Retinal pigment epithelial cell (primary cell): ENCODE measurements around the gene GPR137.

Experiments used
- DNase-seq: peaks from one replicate; pipeline ENCODE4 v3.0.0-alpha.2; 2010; ENCODE audit warnings: low read depth
- H3K4me3 ChIP-seq: 2 replicates; pipeline ENCODE4 v1.5.1; 2011; ENCODE audit warnings: mild to moderate bottlenecking, low read length, control low read depth, moderate library complexity
- TF ChIP-seq, protein P1 (sequence below): conservative IDR thresholded peaks from 2 replicates; pipeline ENCODE4 v1.5.1; 2011; ENCODE audit warnings: low read depth, low read length, control low read depth, inconsistent platforms

Gene GPR137

DNA sequence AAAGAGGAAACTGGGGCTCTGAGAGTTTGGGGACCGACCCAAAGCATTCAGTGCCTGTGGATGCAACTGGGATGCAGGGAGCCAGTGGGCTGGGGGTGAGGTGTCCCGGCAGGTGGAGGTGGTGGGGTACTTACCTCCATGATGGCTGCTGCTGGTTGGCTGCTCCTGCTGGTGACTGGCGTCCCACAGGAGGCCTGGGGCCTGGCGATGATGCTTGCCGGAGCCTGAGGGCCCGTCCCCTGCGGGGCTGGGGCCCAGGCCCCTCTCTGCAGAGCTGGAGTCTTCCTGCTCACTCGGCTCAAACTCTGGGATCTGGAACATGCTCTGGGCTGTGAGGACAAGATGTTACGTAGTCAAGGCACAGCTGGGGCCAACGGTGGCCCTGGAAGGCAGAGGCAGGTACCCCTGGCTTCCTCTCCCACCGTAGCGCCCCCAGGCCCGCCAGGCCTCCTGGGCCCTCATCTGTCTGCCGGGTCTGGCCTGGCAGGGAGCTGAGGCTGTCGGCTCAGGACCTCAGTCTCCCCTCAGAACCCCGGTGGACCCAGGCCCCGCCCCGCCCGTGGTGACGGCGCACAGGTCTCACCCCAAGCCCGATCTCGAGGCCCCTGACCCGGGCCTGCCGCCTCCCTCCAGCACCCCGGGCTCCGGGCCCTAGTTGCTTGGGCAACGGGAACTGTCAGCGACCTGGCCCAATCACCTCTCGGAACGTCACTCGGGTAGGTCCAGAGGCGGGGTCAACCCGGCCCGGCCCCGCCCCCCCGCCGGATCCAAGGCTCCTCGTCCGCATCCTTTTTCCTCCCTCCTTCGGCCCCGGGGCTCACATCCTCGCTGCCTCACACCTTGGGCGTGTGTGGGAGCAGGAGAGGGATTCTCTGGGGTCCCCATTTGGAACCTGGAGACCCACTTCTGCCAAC, 1.3 kb upstream of the GPR137 start, which contains the start of gene BAD:
BAD (minus strand) TSS at position 618 of the 914 bp plus-strand sequence; CDS start at position 321, 297 bp downstream.
- TF ChIP-seq, protein P1, sequence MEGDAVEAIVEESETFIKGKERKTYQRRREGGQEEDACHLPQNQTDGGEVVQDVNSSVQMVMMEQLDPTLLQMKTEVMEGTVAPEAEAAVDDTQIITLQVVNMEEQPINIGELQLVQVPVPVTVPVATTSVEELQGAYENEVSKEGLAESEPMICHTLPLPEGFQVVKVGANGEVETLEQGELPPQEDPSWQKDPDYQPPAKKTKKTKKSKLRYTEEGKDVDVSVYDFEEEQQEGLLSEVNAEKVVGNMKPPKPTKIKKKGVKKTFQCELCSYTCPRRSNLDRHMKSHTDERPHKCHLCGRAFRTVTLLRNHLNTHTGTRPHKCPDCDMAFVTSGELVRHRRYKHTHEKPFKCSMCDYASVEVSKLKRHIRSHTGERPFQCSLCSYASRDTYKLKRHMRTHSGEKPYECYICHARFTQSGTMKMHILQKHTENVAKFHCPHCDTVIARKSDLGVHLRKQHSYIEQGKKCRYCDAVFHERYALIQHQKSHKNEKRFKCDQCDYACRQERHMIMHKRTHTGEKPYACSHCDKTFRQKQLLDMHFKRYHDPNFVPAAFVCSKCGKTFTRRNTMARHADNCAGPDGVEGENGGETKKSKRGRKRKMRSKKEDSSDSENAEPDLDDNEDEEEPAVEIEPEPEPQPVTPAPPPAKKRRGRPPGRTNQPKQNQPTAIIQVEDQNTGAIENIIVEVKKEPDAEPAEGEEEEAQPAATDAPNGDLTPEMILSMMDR: no peak
- H3K4me3 ChIP-seq: peak within 1 kb of the TSS; percentile 74
- peak; percentile 68 for DNase-seq

DNA sequence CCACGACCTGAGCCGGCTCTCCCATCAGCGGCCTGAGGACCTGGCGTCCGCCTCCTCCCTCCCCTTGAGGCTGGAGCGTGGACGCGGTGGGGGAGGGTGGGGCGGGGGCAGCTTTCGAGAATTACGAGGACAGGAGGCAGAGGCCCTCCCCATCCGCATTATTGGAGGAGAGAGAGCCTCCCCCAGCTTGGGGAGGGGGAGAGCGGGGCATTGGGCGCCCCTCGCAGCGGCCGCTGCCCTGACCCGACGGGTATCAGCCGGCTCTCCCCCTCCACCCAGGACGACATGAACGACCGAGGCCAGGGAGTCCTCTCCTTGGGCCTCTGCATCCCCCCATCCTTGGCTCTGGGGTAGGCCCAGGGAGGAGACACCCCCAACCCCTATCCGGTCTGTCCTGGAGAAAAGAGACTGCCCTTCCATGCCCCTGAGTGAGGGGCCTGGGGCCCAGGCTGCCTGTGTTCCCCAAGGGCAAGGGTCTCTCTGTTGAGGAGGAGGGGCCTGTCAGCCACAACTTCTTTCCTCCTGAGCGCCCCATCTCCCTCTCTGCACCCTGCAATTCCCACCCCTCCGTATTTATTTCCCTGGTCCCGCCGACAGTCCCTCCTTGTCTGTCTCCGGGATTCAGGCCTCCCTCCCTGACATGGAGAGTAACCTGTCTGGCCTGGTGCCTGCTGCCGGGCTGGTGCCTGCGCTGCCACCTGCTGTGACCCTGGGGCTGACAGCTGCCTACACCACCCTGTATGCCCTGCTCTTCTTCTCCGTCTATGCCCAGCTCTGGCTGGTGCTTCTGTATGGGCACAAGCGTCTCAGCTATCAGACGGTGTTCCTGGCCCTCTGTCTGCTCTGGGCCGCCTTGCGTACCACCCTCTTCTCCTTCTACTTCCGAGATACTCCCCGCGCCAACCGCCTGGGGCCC, 495 bp downstream of the GPR137 start:
- H3K4me3 ChIP-seq: peak overlapping the region; percentile 74
- DNase-seq: no peak
- TF ChIP-seq, protein P1: peak; percentile 32

DNA sequence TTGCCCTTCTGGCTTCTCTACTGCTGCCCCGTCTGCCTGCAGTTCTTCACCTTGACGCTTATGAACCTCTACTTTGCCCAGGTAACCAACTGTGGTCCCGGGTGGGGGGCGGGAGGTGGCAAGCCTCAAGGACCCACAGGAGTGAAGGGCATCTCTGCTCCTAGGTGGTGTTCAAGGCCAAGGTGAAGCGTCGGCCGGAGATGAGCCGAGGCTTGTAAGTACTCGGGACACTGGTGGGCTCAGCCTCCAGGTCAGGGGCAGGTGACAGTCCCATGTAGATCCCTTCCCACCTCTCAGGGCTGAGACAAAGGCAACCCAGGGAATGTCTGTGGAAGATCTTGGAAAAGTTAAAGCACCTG, 1.1 kb downstream of the GPR137 start:
- no peak overlapping the region for H3K4me3 ChIP-seq
- TF ChIP-seq, protein P1: no peak
- no peak for DNase-seq

DNA sequence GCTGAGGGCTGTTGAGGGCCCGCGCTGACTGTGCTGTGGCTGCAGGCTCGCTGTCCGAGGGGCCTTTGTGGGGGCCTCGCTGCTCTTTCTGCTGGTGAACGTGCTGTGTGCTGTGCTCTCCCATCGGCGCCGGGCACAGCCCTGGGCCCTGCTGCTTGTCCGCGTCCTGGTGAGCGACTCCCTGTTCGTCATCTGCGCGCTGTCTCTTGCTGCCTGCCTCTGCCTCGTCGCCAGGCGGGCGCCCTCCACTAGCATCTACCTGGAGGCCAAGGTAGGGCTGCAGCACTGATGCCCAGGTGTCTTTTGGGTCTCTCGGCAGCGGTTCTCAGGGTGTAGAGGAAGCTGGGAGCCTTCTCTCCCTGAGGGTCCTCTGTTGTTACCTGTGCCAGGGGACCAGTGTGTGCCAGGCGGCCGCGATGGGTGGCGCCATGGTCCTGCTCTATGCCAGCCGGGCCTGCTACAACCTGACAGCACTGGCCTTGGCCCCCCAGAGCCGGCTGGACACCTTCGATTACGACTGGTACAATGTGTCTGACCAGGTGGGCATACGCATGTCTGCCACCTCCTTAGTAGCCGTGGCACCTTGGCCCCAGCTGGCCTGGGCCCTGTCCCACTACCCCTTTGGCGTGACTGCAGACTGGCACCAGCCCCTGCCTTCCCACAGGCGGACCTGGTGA, 2.2 kb downstream of the GPR137 start:
- no peak for DNase-seq
- no peak overlapping the region for H3K4me3 ChIP-seq
- TF ChIP-seq, protein P1: no peak

DNA sequence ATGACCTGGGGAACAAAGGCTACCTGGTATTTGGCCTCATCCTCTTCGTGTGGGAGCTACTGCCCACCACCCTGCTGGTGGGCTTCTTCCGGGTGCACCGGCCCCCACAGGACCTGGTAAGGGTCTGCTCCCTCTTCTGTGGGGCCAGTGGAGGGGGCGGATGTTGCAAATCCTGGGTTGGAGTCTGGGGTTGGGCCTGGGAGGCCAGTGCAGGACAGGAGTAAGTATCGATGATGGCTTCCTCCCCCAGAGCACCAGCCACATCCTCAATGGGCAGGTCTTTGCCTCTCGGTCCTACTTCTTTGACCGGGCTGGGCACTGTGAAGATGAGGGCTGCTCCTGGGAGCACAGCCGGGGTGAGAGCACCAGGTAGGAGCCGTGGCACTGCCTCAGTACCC, 2.7 kb downstream of the GPR137 start:
- TF ChIP-seq, protein P1: no peak
- H3K4me3 ChIP-seq: no peak overlapping the region

DNA sequence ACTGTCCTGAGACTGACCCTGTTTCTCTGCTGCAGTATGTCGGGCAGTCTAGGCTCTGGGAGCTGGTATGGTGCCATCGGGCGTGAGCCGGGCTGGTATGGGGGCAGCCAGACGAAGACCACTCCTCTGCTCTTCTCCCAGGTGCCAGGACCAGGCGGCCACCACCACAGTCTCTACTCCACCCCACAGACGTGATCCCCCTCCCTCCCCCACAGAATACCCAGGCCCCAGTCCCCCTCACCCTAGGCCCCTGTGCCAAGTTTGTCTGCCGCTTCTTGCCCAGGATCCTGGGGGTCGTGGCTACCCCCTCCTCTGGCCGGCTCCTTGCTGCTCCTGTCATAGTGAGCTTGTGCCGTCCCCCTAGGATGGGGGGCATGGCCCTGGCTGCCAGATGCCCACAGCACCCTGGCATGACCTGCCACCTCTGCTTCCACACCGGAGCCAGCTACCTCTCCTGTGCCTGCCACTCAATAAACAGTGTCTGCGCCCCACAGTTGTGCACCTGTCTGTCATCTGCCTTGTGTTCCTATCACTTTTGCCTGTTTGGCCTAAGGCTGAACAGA, 3.4 kb downstream of the GPR137 start:
- no peak overlapping the region for H3K4me3 ChIP-seq
- TF ChIP-seq, protein P1: no peak
- no peak for DNase-seq

More for the DNA sequence above, 2.7 kb downstream of the GPR137 start:
- no peak for DNase-seq
